WTC11 (cell line): Measurements from ENCODE around the gene NKX3-2. TPM values are rescaled to one million over a fixed set of nuclear protein-coding genes. Genes with fewer than 3 reads are reported as not detected.
A peak's percentile ranks its signal among the peaks of the same experiment; 100 is the strongest.

ENCODE experiments used
- ATAC-seq: fragments of 200-7000 bp; cut with Tn5 transposase; 2 replicates; pipeline ENCODE4 v1.10.0; 2021; ENCODE audit warnings: mild to moderate bottlenecking, moderate library complexity
- CTCF ChIA-PET: fragments of 300-600 bp; sonication (Branson Sonifier 250); formaldehyde crosslinking; loops from one replicate; lab custom pipeline; 2021; ENCODE audit warnings: antibody characterized with exemption; lab: Charles Lee
- POLR2A ChIA-PET: fragments of 350-600 bp; sonication (Branson Sonifier 250); formaldehyde crosslinking; loops from one replicate; lab custom pipeline; 2021; ENCODE audit warnings: antibody characterized with exemption; lab: Charles Lee
- DNase-seq: peaks from one replicate; pipeline ENCODE4 v3.0.0; 2021; ENCODE audit warnings: low spot score
- H3K27ac Mint-ChIP-seq: 2 replicates; pipeline ENCODE4 v1.8.0; 2021; ENCODE audit warnings: mixed read lengths
- H3K27me3 Mint-ChIP-seq: 2 replicates; pipeline ENCODE4 v1.8.0; 2021; ENCODE audit warnings: low read depth, mild to moderate bottlenecking, moderate library complexity, mixed read lengths
- H3K36me3 Mint-ChIP-seq: 2 replicates; pipeline ENCODE4 v1.8.0; 2021; ENCODE audit warnings: mixed read lengths
- H3K4me1 Mint-ChIP-seq: 2 replicates; pipeline ENCODE4 v1.8.0; 2022; ENCODE audit warnings: mixed read lengths
- H3K4me3 Mint-ChIP-seq: 2 replicates; pipeline ENCODE4 v1.8.0; 2021; ENCODE audit warnings: mild to moderate bottlenecking, moderate library complexity, mixed read lengths
- H3K9me3 Mint-ChIP-seq: 2 replicates; pipeline ENCODE4 v1.8.0; 2021; ENCODE audit warnings: mixed read lengths
- JAZF1 ChIP-seq: fragments of 250-450 bp; sonication (Bioruptor Pico); IDR thresholded peaks from 2 replicates; pipeline ENCODE4 v1.9.0; 2021; ENCODE audit warnings: moderate library complexity, mild to moderate bottlenecking, inconsistent platforms
- KAT7 ChIP-seq: sonication (generic); formaldehyde crosslinking; IDR thresholded peaks from 2 replicates; pipeline ENCODE4 v1.8.1; 2023; ENCODE audit warnings: missing genetic modification reagents, mild to moderate bottlenecking, borderline replicate concordance
- MAX ChIP-seq: sonication (generic); formaldehyde crosslinking; IDR thresholded peaks from 2 replicates; pipeline ENCODE4 v1.8.0; 2022; ENCODE audit warnings: mild to moderate bottlenecking, missing genetic modification reagents
- SMAD4 ChIP-seq: sonication (generic); formaldehyde crosslinking; IDR thresholded peaks from 2 replicates; pipeline ENCODE4 v1.8.0; 2022; ENCODE audit warnings: mild to moderate bottlenecking, missing genetic modification reagents
- SP1 ChIP-seq: sonication (generic); formaldehyde crosslinking; conservative IDR thresholded peaks from 2 replicates; pipeline ENCODE4 v1.8.1; 2022; ENCODE audit warnings: missing genetic modification reagents
- STAT6 ChIP-seq: sonication (generic); formaldehyde crosslinking; conservative IDR thresholded peaks from 2 replicates; pipeline ENCODE4 v1.8.1; 2023; ENCODE audit warnings: mild to moderate bottlenecking, low read depth, missing genetic modification reagents, moderate library complexity
- TEAD4 ChIP-seq: sonication (generic); formaldehyde crosslinking; IDR thresholded peaks from 2 replicates; pipeline ENCODE4 v1.8.0; 2022; ENCODE audit warnings: mild to moderate bottlenecking, missing genetic modification reagents
- USF2 ChIP-seq: sonication (generic); formaldehyde crosslinking; IDR thresholded peaks from 2 replicates; pipeline ENCODE4 v1.8.1; 2023; ENCODE audit warnings: mild to moderate bottlenecking, missing genetic modification reagents, moderate library complexity
- ZNF219 ChIP-seq: sonication (generic); formaldehyde crosslinking; IDR thresholded peaks from 2 replicates; pipeline ENCODE4 v1.8.0; 2023; ENCODE audit warnings: missing genetic modification reagents, mild to moderate bottlenecking, borderline replicate concordance
- ZNF423 ChIP-seq: fragments of 250-450 bp; sonication (Bioruptor Pico); IDR thresholded peaks from 2 replicates; pipeline ENCODE4 v2.1.2; 2022; ENCODE audit warnings: mild to moderate bottlenecking, moderate library complexity
- ZNF532 ChIP-seq: fragments of 250-450 bp; sonication (Bioruptor Pico); IDR thresholded peaks from 2 replicates; pipeline ENCODE4 v1.9.0; 2021; ENCODE audit warnings: mild to moderate bottlenecking, borderline replicate concordance
- total RNA-seq: library from RNA; stranded (reverse); gene quantifications from 3 replicates; pipeline ENCODE4 v1.2.3, GENCODE V29; 2021

Gene NKX3-2
- total RNA-seq, 1 experiment from 2014 or later: 0.07 TPM

GRCh38 chr4:13529128-13529919, 15.0 kb downstream of the NKX3-2 start (continued):
- TF ChIP-seq ZNF423 (CRISPR knock-in tag) (no peak), STAT6 (CRISPR knock-in tag) (no peak), TEAD4 (CRISPR knock-in tag) (no peak), SMAD4 (CRISPR knock-in tag) (no peak), MAX (no peak), ZNF532 (no peak), KAT7 (CRISPR knock-in tag) (no peak), ZNF219 (CRISPR knock-in tag) (no peak), SP1 (CRISPR knock-in tag) (no peak), JAZF1 (CRISPR knock-in tag) (no peak), USF2 (no peak)

GRCh38 chr4:13528821-13529127, 15.5 kb downstream of the NKX3-2 start:
- ATAC-seq: no peak
- Mint-ChIP-seq H3K4me3 (peak overlapping the region; percentile 50), H3K4me1 (peaks cover 72% of the 10 kb centered on the region)

More at GRCh38 chr4:13528821-13529127, 15.5 kb downstream of the NKX3-2 start:
- TF ChIP-seq MAX (0 out of 2 replicates have a peak, but pooled peaks have one; percentile 14), ZNF423 (CRISPR knock-in tag) (no peak)
- DNase-seq: no peak
- no peak overlapping the region for H3K27ac Mint-ChIP-seq
- peaks cover 10% of the 10 kb centered on the region for H3K9me3 Mint-ChIP-seq
- POLR2A ChIA-PET: interaction anchor here (0.7 kb wide), 1 partner anchor 651 kb away, joined by 3 read pairs; no protein-coding TSS in a partner anchor
- H3K36me3 Mint-ChIP-seq: peaks cover 11% of the 10 kb centered on the region
- peaks cover 100% of the 10 kb centered on the region for H3K27me3 Mint-ChIP-seq
- CTCF ChIA-PET: interaction anchor here (0.9 to 5.8 kb wide), 3 partner anchors 12 to 97 kb away, joined by 3 to 55 read pairs (median 11); no protein-coding TSS in a partner anchor
